WTC11 (cell line): ENCODE results near the gene CYP2R1.

Source experiments
- ATF2 ChIP-seq: sonication (generic); formaldehyde crosslinking; IDR thresholded peaks from 2 replicates; pipeline ENCODE4 v1.8.1; 2022; ENCODE audit warnings: low read depth, missing genetic modification reagents, borderline replicate concordance
- CREB1 ChIP-seq: sonication (generic); formaldehyde crosslinking; IDR thresholded peaks from 2 replicates; pipeline ENCODE4 v1.8.0; 2023; ENCODE audit warnings: mild to moderate bottlenecking, missing genetic modification reagents
- CTCF ChIP-seq: fragments of 200-600 bp; IDR thresholded peaks from 2 replicates; pipeline ENCODE4 v1.8.0; 2022; ENCODE audit warnings: antibody characterized with exemption
- E2F1 ChIP-seq: sonication (generic); formaldehyde crosslinking; IDR thresholded peaks from 2 replicates; pipeline ENCODE4 v1.8.0; 2022; ENCODE audit warnings: mild to moderate bottlenecking, missing genetic modification reagents
- FOXP1 ChIP-seq: sonication (generic); formaldehyde crosslinking; IDR thresholded peaks from 2 replicates; pipeline ENCODE4 v1.8.0; 2022; ENCODE audit warnings: missing genetic modification reagents, mild to moderate bottlenecking, moderate library complexity, borderline replicate concordance
- JUN ChIP-seq: sonication (generic); formaldehyde crosslinking; IDR thresholded peaks from 2 replicates; pipeline ENCODE4 v1.8.0; 2023; ENCODE audit warnings: mild to moderate bottlenecking, missing genetic modification reagents
- TEAD1 ChIP-seq: sonication (generic); formaldehyde crosslinking; IDR thresholded peaks from 2 replicates; pipeline ENCODE4 v1.8.0; 2022; ENCODE audit warnings: mild to moderate bottlenecking, missing genetic modification reagents
- TP53 ChIP-seq: sonication (generic); formaldehyde crosslinking; IDR thresholded peaks from 2 replicates; pipeline ENCODE4 v1.8.1; 2023; ENCODE audit warnings: mild to moderate bottlenecking, missing genetic modification reagents
- USF2 ChIP-seq: sonication (generic); formaldehyde crosslinking; IDR thresholded peaks from 2 replicates; pipeline ENCODE4 v1.8.1; 2023; ENCODE audit warnings: mild to moderate bottlenecking, missing genetic modification reagents, moderate library complexity
- ZBTB21 ChIP-seq: sonication (generic); formaldehyde crosslinking; IDR thresholded peaks from 2 replicates; pipeline ENCODE4 v1.8.1; 2023; ENCODE audit warnings: mild to moderate bottlenecking, missing genetic modification reagents, borderline replicate concordance
- ZNF512 ChIP-seq: sonication (generic); formaldehyde crosslinking; IDR thresholded peaks from 2 replicates; pipeline ENCODE4 v1.8.1; 2022; ENCODE audit warnings: missing genetic modification reagents, borderline replicate concordance
- ZSCAN18 ChIP-seq: fragments of 250-450 bp; sonication (Bioruptor Pico); IDR thresholded peaks from 2 replicates; pipeline ENCODE4 v2.1.2; 2022; ENCODE audit warnings: mild to moderate bottlenecking, moderate library complexity

- TF ChIP-seq TEAD1 (CRISPR knock-in tag) (peak; percentile 100), CTCF (no peak), E2F1 (CRISPR knock-in tag) (peak; percentile 99), JUN (CRISPR knock-in tag) (peak; percentile 99), CREB1 (CRISPR knock-in tag) (peak; percentile 99), TP53 (peak; percentile 99), FOXP1 (peak; percentile 100), ZBTB21 (CRISPR knock-in tag) (peak; percentile 93), ZSCAN18 (CRISPR knock-in tag) (no peak), ATF2 (peak; percentile 96), ZNF512 (0 out of 2 replicates have a peak, but pooled peaks have one; percentile 75), USF2 (CRISPR knock-in tag) (no peak; the same call in 1 of the 2 replicates)
Observed at GRCh38 chr11:14891143-14892035, 642 bp downstream of the CYP2R1 start.
